ENCODE results near the gene CCDC148. TPM values are rescaled to one million over a fixed set of nuclear protein-coding genes. Genes with fewer than 3 reads are reported as not detected.

Gene CCDC148
- total RNA-seq, 3 donors from 2014 or later (not counting 1 experiment from before 2014, with no cell fraction given), result not detected

GRCh38 chr2:158138255-158138654, 318.3 kb downstream of the CCDC148 start:
- Mint-ChIP-seq H3K4me1 (no peaks in the 10 kb centered on the region), H3K27me3 (ENCODE audit: low read depth in 2 of 2) (peaks cover 3 to 8% of the 10 kb centered on the region in 2 donors), H3K4me3 (no peak overlapping the region), H3K9me3 (no peaks in the 10 kb centered on the region), H3K27ac (no peak overlapping the region), H3K36me3 (no peaks in the 10 kb centered on the region)
- no peak for TF ChIP-seq CTCF (IDR thresholded peaks at IDR 0.05)
- DNase-seq (no peak), ATAC-seq (no peak)
- no peaks in the 10 kb centered on the region for H3K27me3 ChIP-seq (ENCODE audit: control insufficient read depth, insufficient read depth, low read length)
- H3K9me3 ChIP-seq (ENCODE audit: control insufficient read depth, insufficient read depth, low read length), result no peaks in the 10 kb centered on the region
- WGBS (ENCODE audit: insufficient coverage), result 38% methylated on average over 5 of the region's 5 CpGs
- no peak overlapping the region for H3K4me3 ChIP-seq (ENCODE audit: low read length)
- H3K27ac ChIP-seq (ENCODE audit: low read length), result no peak overlapping the region
- H3K36me3 ChIP-seq (ENCODE audit: control insufficient read depth, insufficient read depth, low read length), result no peaks in the 10 kb centered on the region
- intact Hi-C loops (cut with micrococcal nuclease), result no loop called here
- H3K4me1 ChIP-seq (ENCODE audit: control insufficient read depth, insufficient read depth, low read length), result no peaks in the 10 kb centered on the region

DNA sequence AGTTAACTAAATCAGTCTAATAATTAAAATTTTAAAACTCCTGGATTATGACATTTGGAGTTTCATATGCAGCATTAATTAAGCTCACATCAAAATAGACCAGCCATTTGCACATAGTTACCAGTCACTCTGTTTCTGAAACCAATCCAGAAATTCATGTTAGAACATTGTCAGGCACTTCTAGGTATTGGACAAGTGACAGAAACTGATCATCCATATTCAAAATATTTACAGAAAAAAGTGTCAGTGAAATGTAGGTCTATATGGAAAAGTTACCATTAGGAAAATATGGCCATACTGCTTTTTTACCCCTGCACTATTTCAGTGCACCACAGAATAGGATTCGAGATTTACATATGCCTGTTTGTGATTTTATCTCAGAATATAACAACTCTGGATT, 321.5 kb downstream of the CCDC148 start:
- H3K9me3 Mint-ChIP-seq, result peaks cover 3% of the 10 kb centered on the region in 2 donors
- no peaks in the 10 kb centered on the region for H3K36me3 Mint-ChIP-seq
- H3K4me1 Mint-ChIP-seq, result no peaks in the 10 kb centered on the region
- Histone ChIP-seq H3K4me3 (ENCODE audit: low read length) (no peak overlapping the region), H3K36me3 (ENCODE audit: control insufficient read depth, insufficient read depth, low read length) (no peaks in the 10 kb centered on the region), H3K4me1 (ENCODE audit: control insufficient read depth, insufficient read depth, low read length) (no peaks in the 10 kb centered on the region), H3K27ac (ENCODE audit: low read length) (no peak overlapping the region), H3K27me3 (ENCODE audit: control insufficient read depth, insufficient read depth, low read length) (no peaks in the 10 kb centered on the region), H3K9me3 (ENCODE audit: control insufficient read depth, insufficient read depth, low read length) (no peaks in the 10 kb centered on the region)
- no peak for TF ChIP-seq CTCF (IDR thresholded peaks at IDR 0.05)
- DNase-seq (no peak), ATAC-seq (no peak)
- H3K27ac Mint-ChIP-seq, result no peak overlapping the region
- no peak overlapping the region for H3K4me3 Mint-ChIP-seq
- peaks cover 5 to 8% of the 10 kb centered on the region in 2 donors for H3K27me3 Mint-ChIP-seq (ENCODE audit: low read depth in 2 of 2)
- WGBS (ENCODE audit: insufficient coverage), result 93% methylated on average over 1 of the region's 1 CpG
- intact Hi-C loops (cut with micrococcal nuclease), result no loop called here

DNA sequence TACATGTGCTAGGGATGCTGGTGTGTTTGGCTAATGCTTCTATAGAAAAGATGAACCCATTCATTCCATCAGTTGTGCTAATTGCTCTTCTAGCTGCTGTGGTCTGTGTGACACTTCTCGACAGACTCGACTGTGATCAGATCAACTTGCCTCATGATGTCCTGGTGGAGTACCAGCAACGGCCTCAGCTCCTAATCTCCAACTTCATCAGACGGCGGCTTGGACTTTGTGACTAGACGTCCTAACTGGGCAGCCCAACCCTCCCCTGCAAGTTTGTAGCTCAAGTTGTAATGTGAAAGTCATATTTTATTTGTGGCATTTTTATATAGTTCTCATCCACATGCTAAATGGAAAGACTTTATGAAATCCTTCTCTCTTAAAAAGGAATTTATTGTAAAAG, 321.9 kb downstream of the CCDC148 start:
- WGBS (ENCODE audit: insufficient coverage), result 97% methylated on average over 3 of the region's 6 CpGs
- intact Hi-C loops (cut with micrococcal nuclease), result no loop called here
- Histone ChIP-seq H3K4me1 (ENCODE audit: control insufficient read depth, insufficient read depth, low read length) (no peaks in the 10 kb centered on the region), H3K36me3 (ENCODE audit: control insufficient read depth, insufficient read depth, low read length) (no peaks in the 10 kb centered on the region), H3K27ac (ENCODE audit: low read length) (no peak overlapping the region), H3K4me3 (ENCODE audit: low read length) (no peak overlapping the region), H3K27me3 (ENCODE audit: control insufficient read depth, insufficient read depth, low read length) (no peaks in the 10 kb centered on the region), H3K9me3 (ENCODE audit: control insufficient read depth, insufficient read depth, low read length) (no peaks in the 10 kb centered on the region)
- Mint-ChIP-seq H3K27ac (no peak overlapping the region), H3K9me3 (peaks cover 3% of the 10 kb centered on the region in 2 donors), H3K4me1 (no peaks in the 10 kb centered on the region), H3K36me3 (no peaks in the 10 kb centered on the region), H3K4me3 (no peak overlapping the region), H3K27me3 (ENCODE audit: low read depth in 2 of 2) (peaks cover 5 to 8% of the 10 kb centered on the region in 2 donors)
- DNase-seq, result no peak
- TF ChIP-seq CTCF (IDR thresholded peaks at IDR 0.05), result no peak
- no peak for ATAC-seq

DNA sequence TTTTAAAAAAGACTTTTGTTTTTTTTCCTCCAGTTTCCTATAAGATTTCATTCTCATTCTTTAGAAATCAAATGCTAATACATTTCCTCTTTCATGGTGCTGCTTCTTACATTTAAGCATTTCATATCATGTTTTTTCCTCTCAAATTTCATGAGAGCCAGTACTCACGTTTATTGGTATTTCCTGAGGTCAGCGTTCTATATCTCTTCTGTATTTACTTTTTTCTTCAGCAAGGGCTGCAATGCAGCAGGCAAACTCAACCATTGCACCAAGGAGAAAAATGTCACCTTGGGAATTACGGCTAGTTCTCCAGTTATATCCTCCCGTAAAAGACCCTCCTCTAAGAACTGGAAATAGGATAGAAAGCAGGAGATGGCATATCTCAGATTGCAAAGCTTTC, 322.5 kb downstream of the CCDC148 start:
- Histone ChIP-seq H3K4me1 (ENCODE audit: control insufficient read depth, insufficient read depth, low read length) (no peaks in the 10 kb centered on the region), H3K27ac (ENCODE audit: low read length) (no peak overlapping the region), H3K4me3 (ENCODE audit: low read length) (no peak overlapping the region), H3K9me3 (ENCODE audit: control insufficient read depth, insufficient read depth, low read length) (no peaks in the 10 kb centered on the region), H3K36me3 (ENCODE audit: control insufficient read depth, insufficient read depth, low read length) (no peaks in the 10 kb centered on the region), H3K27me3 (ENCODE audit: control insufficient read depth, insufficient read depth, low read length) (no peaks in the 10 kb centered on the region)
- Mint-ChIP-seq H3K27me3 (ENCODE audit: low read depth in 2 of 2) (peaks cover 5 to 8% of the 10 kb centered on the region in 2 donors), H3K4me1 (no peaks in the 10 kb centered on the region), H3K4me3 (no peak overlapping the region), H3K36me3 (no peaks in the 10 kb centered on the region), H3K9me3 (peaks cover 3% of the 10 kb centered on the region in 2 donors), H3K27ac (no peak overlapping the region)
- ATAC-seq (no peak), DNase-seq (no peak)
- TF ChIP-seq CTCF (IDR thresholded peaks at IDR 0.05), result no peak
- intact Hi-C loops (cut with micrococcal nuclease), result no loop called here
- WGBS (ENCODE audit: insufficient coverage), result 89% methylated on average over 2 of the region's 4 CpGs
